NB4 (cell line): ENCODE data around the gene CDH26.
A peak's percentile ranks its signal among the peaks of the same experiment; 100 is the strongest.

Source experiments
- DNase-seq: peaks from one replicate; pipeline ENCODE4 v3.0.0; 2010; ENCODE audit warnings: low read depth
- H3K4me3 ChIP-seq: one replicate; pipeline ENCODE4 v1.5.1; 2011; ENCODE audit warnings: mild to moderate bottlenecking, low read depth, low read length, moderate library complexity
- CTCF ChIP-seq: IDR thresholded peaks from one replicate; pipeline ENCODE4 v1.5.1; 2012; ENCODE audit warnings: low read depth, low read length
- MAX ChIP-seq: IDR thresholded peaks from 2 replicates; pipeline ENCODE4 v1.6.1; 2011; ENCODE audit warnings: low read depth, low read length
- MYC ChIP-seq: IDR thresholded peaks from 2 replicates; pipeline ENCODE4 v1.6.1; 2011; ENCODE audit warnings: low read depth, low read length
- POLR2A ChIP-seq: IDR thresholded peaks from 2 replicates; pipeline ENCODE4 v1.6.1; 2011; ENCODE audit warnings: mild to moderate bottlenecking; ENCODE audit not compliant: insufficient read length; ENCODE audit errors: extremely low read depth

CDH26 gene

GRCh38 chr20:60046436-60046835 is 88.2 kb downstream of the CDH26 start:
- no peak for DNase-seq
- TF ChIP-seq POLR2A, result no peak
- H3K4me3 ChIP-seq, result no peak overlapping the region

GRCh38 chr20:60046860-60047259 is 88.6 kb downstream of the CDH26 start:
- no peak for DNase-seq
- H3K4me3 ChIP-seq, result no peak overlapping the region
- TF ChIP-seq MAX, result no peak

GRCh38 chr20:60048634-60049521 is 90.7 kb downstream of the CDH26 start:
- DNase-seq, result peak; percentile 42
- no peak overlapping the region for H3K4me3 ChIP-seq
- TF ChIP-seq MAX (peak; percentile 78), CTCF (no peak)

GRCh38 chr20:60049601-60050000 is 91.4 kb downstream of the CDH26 start:
- no peak for DNase-seq
- no peak overlapping the region for H3K4me3 ChIP-seq
- TF ChIP-seq MAX (no peak), POLR2A (no peak), CTCF (no peak), MYC (no peak)

- TF ChIP-seq CTCF, result peak; percentile 26
- no peak for TF ChIP-seq MYC
- H3K4me3 ChIP-seq, result no peak overlapping the region
- no peak for DNase-seq
These were observed 92.1 kb downstream of the CDH26 start for GRCh38 chr20:60050193-60050947.

- TF ChIP-seq CTCF, result no peak
- TF ChIP-seq MAX, result no peak
- TF ChIP-seq POLR2A, result no peak
- TF ChIP-seq MYC, result no peak
- DNase-seq, result no peak
- H3K4me3 ChIP-seq, result no peak overlapping the region
These were observed 93.7 kb downstream of the CDH26 start for GRCh38 chr20:60051911-60052310.
